ENCODE data around the gene NAPG. TPM values are rescaled to one million over a fixed set of nuclear protein-coding genes. Genes with fewer than 3 reads are reported as not detected.

Gene NAPG
- total and polyA plus RNA-seq, 9 of the 15 experiments (the other 6 are each of a cell fraction or from before 2014, with no cell fraction given) = 31.6 to 63.3 (median 50.9) TPM

GRCh38 chr18:10530002-10530401 lies 4.2 kb downstream of the NAPG start:
- peak overlapping the region; percentile 5; the same call in 1 of the 2 replicates for H3K4me3 ChIP-seq
- FAIRE-seq (no peak), DNase-seq (ENCODE audit: extremely low read depth in 1 of 4, low spot score in 3 of 4) (no peak), ATAC-seq (no peak)
- intact Hi-C loops (cut with micrococcal nuclease) (no loop called here), in situ Hi-C loops (cut with MboI) (no loop called here)
- H2AFZ ChIP-seq (ENCODE audit: low read depth, low read length) = no peak overlapping the region
- peak overlapping the region; percentile 81 for H3K4me2 ChIP-seq (ENCODE audit: insufficient read depth, low read length)
- TF ChIP-seq, protein P1, sequence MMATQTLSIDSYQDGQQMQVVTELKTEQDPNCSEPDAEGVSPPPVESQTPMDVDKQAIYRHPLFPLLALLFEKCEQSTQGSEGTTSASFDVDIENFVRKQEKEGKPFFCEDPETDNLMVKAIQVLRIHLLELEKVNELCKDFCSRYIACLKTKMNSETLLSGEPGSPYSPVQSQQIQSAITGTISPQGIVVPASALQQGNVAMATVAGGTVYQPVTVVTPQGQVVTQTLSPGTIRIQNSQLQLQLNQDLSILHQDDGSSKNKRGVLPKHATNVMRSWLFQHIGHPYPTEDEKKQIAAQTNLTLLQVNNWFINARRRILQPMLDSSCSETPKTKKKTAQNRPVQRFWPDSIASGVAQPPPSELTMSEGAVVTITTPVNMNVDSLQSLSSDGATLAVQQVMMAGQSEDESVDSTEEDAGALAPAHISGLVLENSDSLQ (IDR thresholded peaks at IDR 0.05) = peak; percentile 3; the same call in 1 of the 2 replicates
- no peak for TF ChIP-seq JUNB (CRISPR knock-in tag; conservative IDR thresholded peaks at IDR 0.05)
- TF ChIP-seq ZBTB11 (CRISPR knock-in tag; IDR thresholded peaks at IDR 0.05) = 0 out of 6 replicates have a peak, but pooled peaks of 1 of the 3 experiments have one; percentile 1
- BruUV-seq (replicated peaks) = no TSS peak
- ChIA-PET CTCF (ENCODE audit: low intra/inter-chr PET ratio) (no interaction called here), POLR2A (interaction anchor here (1.0 to 1.7 kb wide), 2 partner anchors 11 to 14 kb away, joined by 4 to 5 read pairs; no protein-coding TSS in a partner anchor)
- peaks cover 39% of the 10 kb centered on the region for H3K36me3 ChIP-seq (ENCODE audit: control insufficient read depth, insufficient read depth, low read length)
- peaks cover 10% of the 10 kb centered on the region; the same call in 1 of the 2 replicates for H4K20me1 ChIP-seq (replicated peaks; ENCODE audit: control insufficient read depth, insufficient read depth, low read length)
- H3K27me3 ChIP-seq (ENCODE audit: control insufficient read depth in 2 of 2, insufficient read depth in 2 of 2, low read length in 2 of 2) = no peaks in the 10 kb centered on the region
- peak overlapping the region; percentile 69 for H3K27ac ChIP-seq (ENCODE audit: extremely low read depth, low read depth, low read length)
- H3K9me1 ChIP-seq (ENCODE audit: control insufficient read depth, insufficient read depth, low read length) = no peaks in the 10 kb centered on the region
- peaks cover 9 to 40% of the 10 kb centered on the region in 2 experiments for H3K4me1 ChIP-seq (replicated peaks in 1 of 2; ENCODE audit: control insufficient read depth in 2 of 2, insufficient read depth in 2 of 2, low read length in 2 of 2)
- 2% methylated on average over 3 of the region's 3 CpGs for WGBS (ENCODE audit: insufficient coverage, low coverage, missing lambda C conversion rate)
- H3K79me2 ChIP-seq (ENCODE audit: control insufficient read depth, insufficient read depth, low read length) = peaks cover 76% of the 10 kb centered on the region
- no peaks in the 10 kb centered on the region for H3K9me3 ChIP-seq (replicated peaks; ENCODE audit: control insufficient read depth, insufficient read depth, low read depth, low read length)
- H3K9ac ChIP-seq (ENCODE audit: insufficient read depth in 1 of 2, low read depth in 2 of 2, low read length in 2 of 2) = peak overlapping the region in 1 of 2 experiments; percentile 44; a peak in 2 of 4 replicates
